GM19455 (cell line): ENCODE measurements around the gene PET100.
"Not testable (repeated sequence)": the region's sequence is repeated elsewhere in the genome, so short reads cannot be mapped to it uniquely, and the experiment has no call there.

Source experiments
- ATAC-seq: cut with Tn5 transposase; IDR thresholded peaks from one replicate; pipeline ENCODE4 v1.9.1; 2021; ENCODE audit not compliant: unreplicated experiment

Gene PET100

GRCh38 chr19:7632340-7633203 is 3.0 kb downstream of the PET100 start:
- no peak for ATAC-seq

- ATAC-seq, result no peak
Observed at GRCh38 chr19:7633698-7634097, 4.1 kb downstream of the PET100 start, which contains the start of gene PCP2. TSS of gene PCP2 (minus strand) at chr19:7633719. CDS start at chr19:7633457, 262 bp downstream.

DNA sequence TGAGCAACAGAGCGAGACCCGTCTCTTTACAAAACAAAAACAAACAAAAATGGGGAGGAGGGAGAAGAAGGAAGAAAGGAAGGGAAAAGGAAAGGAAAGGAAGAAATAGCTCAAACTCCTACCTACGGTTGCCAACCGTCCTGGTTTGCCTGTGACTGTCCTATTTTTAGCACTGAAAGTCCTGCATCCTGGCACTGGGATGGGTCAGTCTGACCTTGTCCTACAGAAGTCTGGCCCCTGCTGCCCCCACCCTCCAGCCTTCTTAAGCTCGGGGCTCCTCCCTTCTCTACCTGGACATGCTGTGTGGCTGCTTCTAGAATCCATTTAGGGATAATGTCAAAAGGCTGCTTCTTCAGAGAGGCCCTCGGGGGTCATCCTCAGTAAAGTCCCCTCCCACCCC is 6.1 kb downstream of the PET100 start:
- ATAC-seq, result no peak

GRCh38 chr19:7636317-7636690 is 6.7 kb downstream of the PET100 start:
- ATAC-seq, result no peak

DNA sequence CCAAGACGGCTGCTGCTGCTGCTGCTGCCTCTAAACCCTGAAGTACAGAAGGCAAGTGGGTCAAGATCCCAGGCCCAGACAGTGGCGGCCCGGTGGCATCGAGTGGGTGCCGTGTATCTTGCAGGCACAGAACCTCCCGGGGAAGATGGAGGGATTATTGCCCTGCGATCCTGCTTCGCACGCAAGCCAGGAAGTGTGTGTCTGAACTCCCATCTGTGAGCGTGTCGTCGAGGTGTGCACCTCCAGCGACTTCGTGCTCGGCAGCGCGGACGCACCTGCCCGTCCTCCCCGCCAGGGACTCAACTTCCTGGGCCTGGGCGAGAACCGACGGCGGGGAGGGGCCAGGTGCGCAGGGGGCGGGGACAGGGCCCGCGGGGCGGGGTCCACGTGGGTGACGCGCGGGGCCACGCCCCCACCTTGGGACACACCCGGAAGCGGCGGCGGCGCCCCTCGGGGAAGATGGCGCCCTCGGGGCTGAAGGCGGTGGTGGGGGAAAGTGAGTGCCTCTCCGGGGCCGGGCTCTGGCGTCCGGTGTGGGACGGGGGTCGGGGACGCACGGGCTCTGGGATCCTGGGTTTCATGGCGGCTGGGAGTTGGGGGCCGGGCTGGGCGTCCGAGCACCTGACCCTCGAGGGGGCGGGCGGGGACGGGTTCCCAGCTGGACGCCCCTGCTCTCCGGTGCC is 7.2 kb downstream of the PET100 start, which contains the start of gene STXBP2:
TSS of gene STXBP2 (plus strand) at position 420 of the 683 bp plus-strand sequence. CDS start at position 460, 40 bp downstream.
- ATAC-seq, result peak; percentile 69

- no peak for ATAC-seq
Observed at GRCh38 chr19:7637374-7638256, 8.0 kb downstream of the PET100 start.

DNA sequence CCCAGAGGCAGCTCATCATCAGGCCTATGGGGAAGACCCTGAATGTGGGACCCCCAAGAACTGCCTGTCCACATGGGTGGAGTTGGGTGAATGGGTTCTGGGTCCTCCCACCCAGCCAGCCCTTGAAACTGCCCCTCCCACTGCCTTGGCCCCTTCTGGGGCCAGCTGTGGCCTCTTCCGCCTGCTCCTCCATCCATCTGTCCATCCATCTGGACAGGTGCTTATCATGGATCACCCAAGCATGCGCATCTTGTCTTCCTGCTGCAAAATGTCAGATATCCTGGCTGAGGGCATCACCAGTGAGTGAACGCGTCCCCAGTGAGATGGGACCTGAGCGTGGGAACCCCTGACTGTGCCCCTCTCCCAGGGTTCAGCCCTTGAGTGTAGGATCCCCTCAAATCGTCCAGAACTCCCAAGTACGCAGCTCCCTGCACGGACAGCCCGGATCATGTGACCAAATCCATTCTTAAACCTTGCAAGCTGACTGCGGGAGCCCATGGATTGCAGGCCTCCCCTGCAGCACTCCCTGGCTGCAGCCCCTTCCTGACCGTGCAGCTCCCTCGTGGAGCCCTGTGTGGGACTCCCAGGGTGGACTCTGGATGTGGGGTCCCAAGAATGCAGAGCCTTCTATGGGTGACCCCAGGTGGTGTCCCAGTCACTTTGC is 9.3 kb downstream of the PET100 start:
- ATAC-seq, result no peak

- no peak for ATAC-seq
Observed at GRCh38 chr19:7639863-7640348, 10.3 kb downstream of the PET100 start.

DNA sequence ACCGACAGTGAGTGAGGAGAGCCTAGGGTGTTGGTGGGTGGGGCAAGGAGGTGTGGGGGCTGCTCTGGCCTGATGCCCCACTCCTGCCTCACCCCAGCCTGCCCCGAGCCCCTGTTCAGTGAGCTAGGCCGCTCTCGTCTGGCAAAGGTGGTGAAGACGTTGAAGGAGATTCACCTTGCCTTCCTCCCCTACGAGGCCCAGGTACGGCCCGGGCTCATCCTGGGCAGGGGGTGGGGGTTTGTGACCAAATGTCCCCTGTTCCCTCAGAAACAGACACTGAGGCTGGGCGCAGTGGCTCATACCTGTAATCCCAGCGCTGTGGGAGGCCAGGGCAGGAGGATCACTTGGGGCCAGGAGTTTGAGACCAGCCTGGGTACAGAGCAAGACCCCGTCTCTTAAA is 11.2 kb downstream of the PET100 start:
- ATAC-seq, result no peak

DNA sequence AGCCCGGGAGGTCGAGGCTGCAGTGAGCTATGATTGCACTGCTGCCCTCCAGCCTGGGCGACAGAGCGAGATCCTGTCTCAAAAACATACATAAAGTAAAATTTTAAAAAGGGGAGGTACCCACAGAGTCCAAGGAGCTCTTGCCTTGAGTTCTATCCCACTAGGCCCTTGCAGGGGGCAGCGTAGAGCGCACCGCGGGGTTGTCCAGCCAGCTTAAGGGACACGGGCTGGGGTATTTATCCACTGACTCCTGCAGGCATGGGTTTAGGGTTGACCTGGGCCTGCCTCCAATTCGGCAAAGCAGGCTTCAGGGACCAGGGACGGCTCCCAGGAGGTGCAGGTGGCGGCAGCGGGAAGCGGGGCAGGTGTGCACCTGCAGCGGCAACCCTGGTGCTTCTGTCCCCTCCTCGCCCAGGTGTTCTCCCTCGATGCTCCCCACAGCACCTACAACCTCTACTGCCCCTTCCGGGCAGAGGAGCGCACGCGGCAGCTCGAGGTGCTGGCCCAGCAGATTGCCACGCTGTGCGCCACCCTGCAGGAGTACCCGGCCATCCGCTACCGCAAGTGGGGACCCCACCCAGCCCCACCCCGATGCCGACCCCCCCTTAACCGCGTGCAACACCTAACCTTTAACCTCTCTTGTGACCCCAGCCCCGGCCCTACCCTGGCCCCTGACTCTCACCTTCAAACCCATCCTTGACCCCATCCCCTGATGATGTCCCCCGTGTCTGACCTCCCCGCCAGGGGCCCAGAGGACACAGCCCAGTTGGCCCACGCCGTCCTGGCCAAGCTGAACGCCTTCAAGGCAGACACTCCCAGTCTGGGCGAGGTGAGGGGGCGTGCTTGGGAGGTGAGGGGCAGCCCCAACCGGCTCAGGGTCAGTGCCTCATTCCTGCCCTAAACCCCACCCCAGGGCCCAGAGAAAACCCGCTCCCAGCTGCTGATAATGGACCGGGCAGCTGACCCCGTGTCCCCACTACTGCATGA is 12.0 kb downstream of the PET100 start:
- ATAC-seq, result no peak

DNA sequence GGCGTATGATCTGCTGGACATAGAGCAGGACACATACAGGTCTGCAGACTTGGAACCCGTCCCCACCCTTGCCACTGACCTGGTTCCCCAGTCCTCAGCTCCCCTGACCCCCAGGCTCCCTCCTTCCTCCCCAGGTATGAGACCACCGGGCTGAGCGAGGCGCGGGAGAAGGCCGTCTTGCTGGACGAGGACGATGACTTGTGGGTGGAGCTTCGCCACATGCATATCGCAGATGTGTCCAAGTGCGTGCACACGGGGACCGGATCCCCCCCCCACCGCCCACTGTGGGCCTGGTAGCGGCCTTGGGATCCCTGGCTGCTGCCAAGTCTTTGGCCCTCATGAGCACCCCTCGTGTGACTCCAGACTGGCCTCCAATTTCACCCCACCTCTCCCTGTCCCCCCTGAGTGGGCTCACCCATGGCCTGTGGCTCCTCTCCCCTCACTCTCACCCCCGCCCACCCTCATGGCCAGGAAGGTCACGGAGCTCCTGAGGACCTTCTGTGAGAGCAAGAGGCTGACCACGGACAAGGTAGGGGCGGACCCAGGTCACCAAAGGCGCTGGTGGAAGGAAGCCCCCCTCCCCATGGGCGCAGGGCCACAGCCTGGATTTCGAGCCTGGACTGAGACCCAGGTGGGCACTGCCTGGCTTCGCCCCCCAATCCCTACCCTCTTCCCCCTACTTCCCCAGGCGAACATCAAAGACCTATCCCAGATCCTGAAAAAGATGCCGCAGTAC is 12.9 kb downstream of the PET100 start:
- no peak for ATAC-seq

- no peak for ATAC-seq
Observed at GRCh38 chr19:7643031-7643415, 13.4 kb downstream of the PET100 start.

- not testable (repeated sequence) for ATAC-seq
Observed at GRCh38 chr19:7643629-7644549, 14.3 kb downstream of the PET100 start.

GRCh38 chr19:7644550-7644877 is 14.9 kb downstream of the PET100 start:
- no peak for ATAC-seq

DNA sequence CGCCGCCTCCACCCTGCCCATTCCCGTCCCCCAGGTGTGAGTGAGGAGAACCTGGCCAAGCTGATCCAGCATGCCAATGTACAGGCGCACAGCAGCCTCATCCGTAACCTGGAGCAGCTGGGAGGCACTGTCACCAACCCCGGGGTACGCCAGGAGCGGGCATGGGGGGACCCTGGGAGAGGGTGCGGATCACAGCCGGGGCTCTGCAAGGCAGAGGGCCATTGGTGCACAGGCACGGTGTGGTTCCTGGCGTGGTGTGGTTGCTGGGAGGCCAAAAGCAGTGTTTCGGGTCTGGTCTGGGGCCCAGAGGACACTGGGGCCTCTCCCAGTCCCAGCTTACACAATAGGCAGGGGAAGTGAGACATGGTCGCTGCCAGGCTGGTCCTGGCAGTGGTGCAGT is 15.6 kb downstream of the PET100 start:
- ATAC-seq, result no peak

- no peak for ATAC-seq
Observed at GRCh38 chr19:7645656-7646425, 16.2 kb downstream of the PET100 start.

- no peak for ATAC-seq
Observed at GRCh38 chr19:7646426-7646700, 16.8 kb downstream of the PET100 start.
